ENCODE data around the gene USP33. TPM values are rescaled to one million over a fixed set of nuclear protein-coding genes. Genes with fewer than 3 reads are reported as not detected.

The USP33 gene
- polyA plus RNA-seq, 1 of the 3 experiments (the other 2 are of a cell fraction), result 26.3 TPM

- no peak overlapping the region for H3K4me2 ChIP-seq
- no peak overlapping the region for H3K4me3 ChIP-seq (ENCODE audit: low read depth in 2 of 2, low read length in 1 of 2)
- no peak overlapping the region for H3K9ac ChIP-seq
- H3K9me3 ChIP-seq, result no peaks in the 10 kb centered on the region
- H3K9me2 ChIP-seq, result no peaks in the 10 kb centered on the region
- 91% methylated on average over 7 of the region's 7 CpGs for WGBS (ENCODE audit: low lambda C conversion rate)
- DNase-seq, result no peak
- peaks cover 46% of the 10 kb centered on the region for H4K20me1 ChIP-seq (ENCODE audit: insufficient read depth)
- POLR2A ChIA-PET, result no interaction called here
- CTCF ChIA-PET, result interaction anchor here (2.1 kb wide), 1 partner anchor 13 kb away, joined by 11 read pairs; no protein-coding TSS in a partner anchor
- H3K36me3 ChIP-seq (replicated peaks in 1 of 2; ENCODE audit: control insufficient read depth in 1 of 2, insufficient read depth in 2 of 2, low read length in 1 of 2), result peaks cover 4 to 12% of the 10 kb centered on the region in 2 experiments
- TF ChIP-seq EP300 (IDR thresholded peaks at IDR 0.05; ENCODE audit: borderline replicate concordance in 1 of 2, low read depth in 1 of 2, low read length in 1 of 2) (no peak), CTCF (IDR thresholded peaks at IDR 0.05) (no peak), USF2 (IDR thresholded peaks at IDR 0.05; ENCODE audit: borderline replicate concordance, low read depth, low read length) (no peak), TAF1 (IDR thresholded peaks at IDR 0.05; ENCODE audit: borderline replicate concordance, low read depth, low read length) (no peak), JUND (IDR thresholded peaks at IDR 0.05) (no peak), YY1 (IDR thresholded peaks at IDR 0.05; ENCODE audit: low read depth) (no peak), RXRA (IDR thresholded peaks at IDR 0.05; ENCODE audit: borderline replicate concordance, low read depth) (no peak), ZBTB33 (IDR thresholded peaks at IDR 0.05; ENCODE audit: borderline replicate concordance, low read depth) (no peak), RAD21 (IDR thresholded peaks at IDR 0.05; ENCODE audit: low read length) (no peak), SIN3A (IDR thresholded peaks at IDR 0.05; ENCODE audit: borderline replicate concordance, low read depth, low read length) (no peak), NRF1 (IDR thresholded peaks at IDR 0.05; ENCODE audit: low read depth, low read length) (no peak), REST (IDR thresholded peaks at IDR 0.05; ENCODE audit: low read depth, low read length) (no peak), PBX3 (IDR thresholded peaks at IDR 0.05) (no peak), RFX5 (IDR thresholded peaks at IDR 0.05; ENCODE audit: low read length) (no peak), POLR2AphosphoS5 (IDR thresholded peaks at IDR 0.05; ENCODE audit: low read depth, low read length) (no peak), SMC3 (IDR thresholded peaks at IDR 0.05; ENCODE audit: low read depth, low read length) (no peak)
- H3K79me2 ChIP-seq (ENCODE audit: insufficient read depth), result peaks cover 100% of the 10 kb centered on the region
- peaks cover 16% of the 10 kb centered on the region for H3F3A ChIP-seq (replicated peaks; ENCODE audit: insufficient read depth)
- H3K27ac ChIP-seq (ENCODE audit: low read depth in 2 of 2, low read length in 1 of 2), result no peak overlapping the region
- peaks cover 0 to 34% of the 10 kb centered on the region in 2 experiments for H3K4me1 ChIP-seq (ENCODE audit: control insufficient read depth in 1 of 2, insufficient read depth in 2 of 2, low read depth in 1 of 2, low read length in 1 of 2)
- no peaks in the 10 kb centered on the region for H3K27me3 ChIP-seq (ENCODE audit: insufficient read depth)
- H2AFZ ChIP-seq (ENCODE audit: low read depth), result no peak overlapping the region
Observed at GRCh38 chr1:77670330-77670729, 89.3 kb downstream of the USP33 start.

All from SK-N-SH (cell line).